GM13977 (cell line): ENCODE results near the gene PKNOX2.

Experiments
- DNase-seq: peaks from one replicate; pipeline ENCODE4 v3.0.0; 2012; ENCODE audit warnings: low spot score
- CTCF ChIP-seq: IDR thresholded peaks from 2 replicates; pipeline ENCODE4 v1.5.1; 2012; ENCODE audit warnings: mild to moderate bottlenecking, control low read depth; ENCODE audit not compliant: insufficient read depth; ENCODE audit errors: extremely low read depth, missing control alignments
- in situ Hi-C: fragments of 300-500 bp; cut with MboI; formaldehyde crosslinking; loops from one replicate; pipeline ENCODE4 v1.12.0; 2022; ENCODE audit warnings: low sequenced_read_pairs, low pct_unique_long_range_greater_than_20kb, mixed read lengths, inconsistent platforms; ENCODE audit not compliant: unreplicated experiment

Gene PKNOX2, protein sequence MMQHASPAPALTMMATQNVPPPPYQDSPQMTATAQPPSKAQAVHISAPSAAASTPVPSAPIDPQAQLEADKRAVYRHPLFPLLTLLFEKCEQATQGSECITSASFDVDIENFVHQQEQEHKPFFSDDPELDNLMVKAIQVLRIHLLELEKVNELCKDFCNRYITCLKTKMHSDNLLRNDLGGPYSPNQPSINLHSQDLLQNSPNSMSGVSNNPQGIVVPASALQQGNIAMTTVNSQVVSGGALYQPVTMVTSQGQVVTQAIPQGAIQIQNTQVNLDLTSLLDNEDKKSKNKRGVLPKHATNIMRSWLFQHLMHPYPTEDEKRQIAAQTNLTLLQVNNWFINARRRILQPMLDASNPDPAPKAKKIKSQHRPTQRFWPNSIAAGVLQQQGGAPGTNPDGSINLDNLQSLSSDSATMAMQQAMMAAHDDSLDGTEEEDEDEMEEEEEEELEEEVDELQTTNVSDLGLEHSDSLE

GRCh38 chr11:125164422-125165110, at the start of gene PKNOX2:
Gene PKNOX2, plus strand, starts transcription at chr11:125164751. Its CDS starts 186,555 bp downstream, at chr11:125351306.
- TF ChIP-seq CTCF, result peak; percentile 66
- in situ Hi-C loops, result loop anchor here (10.0 kb wide), 1 partner anchor 180 kb away; no protein-coding TSS in a partner anchor
- peak; percentile 82 for DNase-seq

DNA sequence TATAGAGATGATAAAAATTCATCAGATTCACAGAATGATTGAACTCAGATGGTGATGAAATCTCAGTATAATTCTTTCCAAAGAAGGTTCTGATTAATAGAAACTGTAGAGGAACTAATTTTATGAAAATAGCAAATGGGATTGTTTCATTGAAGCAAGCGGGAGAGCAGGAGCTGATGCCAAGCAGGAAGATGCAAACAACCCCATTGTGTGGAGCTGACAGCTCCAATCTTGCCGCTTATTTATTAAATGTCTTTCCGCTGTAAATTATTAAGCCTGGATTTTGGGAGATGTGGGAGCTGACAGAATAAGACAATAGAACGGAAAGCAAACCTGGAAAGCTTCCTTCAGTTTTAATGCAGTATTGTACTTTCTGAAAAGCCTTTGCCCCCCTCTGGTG, 47.1 kb upstream of the PKNOX2 start:
- no peak for DNase-seq
- in situ Hi-C loops, result no loop called here
- TF ChIP-seq CTCF, result no peak

DNA sequence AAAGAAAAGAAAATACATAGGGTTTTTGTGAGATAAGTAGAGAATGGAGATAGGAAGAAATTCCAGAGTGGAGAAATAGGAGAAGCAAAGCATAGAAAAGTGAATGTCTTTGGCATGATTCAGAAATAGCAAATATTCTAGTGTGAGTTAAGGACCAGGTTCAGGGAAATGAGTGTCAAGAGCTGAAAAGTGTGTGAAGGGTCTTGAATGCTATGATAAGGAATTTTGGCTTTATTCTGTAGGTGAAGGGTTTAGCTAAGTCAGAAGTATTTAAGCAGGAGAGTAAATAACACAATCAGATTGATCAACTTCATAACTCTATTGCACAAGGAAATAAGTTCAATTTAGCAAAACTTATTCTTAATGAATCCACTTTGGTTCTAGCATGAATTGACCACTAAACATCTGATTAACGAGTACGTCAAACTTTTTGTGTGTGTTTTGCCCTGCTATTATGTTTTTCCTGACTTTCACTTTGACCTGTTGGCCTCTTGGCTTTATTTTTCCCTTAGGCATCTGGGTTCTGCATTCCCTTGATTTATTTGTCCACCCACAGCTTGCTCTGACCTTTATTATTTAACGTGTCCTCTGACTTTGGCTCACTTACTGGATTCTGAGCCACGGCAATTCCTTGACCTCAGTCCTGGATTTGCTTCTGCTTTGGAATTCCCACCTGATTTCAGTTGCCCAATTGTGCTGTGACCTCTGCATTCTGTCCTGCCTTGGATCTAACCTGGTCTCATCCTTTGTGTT, 41.2 kb upstream of the PKNOX2 start:
- no peak for DNase-seq
- in situ Hi-C loops, result no loop called here
- TF ChIP-seq CTCF, result no peak

DNA sequence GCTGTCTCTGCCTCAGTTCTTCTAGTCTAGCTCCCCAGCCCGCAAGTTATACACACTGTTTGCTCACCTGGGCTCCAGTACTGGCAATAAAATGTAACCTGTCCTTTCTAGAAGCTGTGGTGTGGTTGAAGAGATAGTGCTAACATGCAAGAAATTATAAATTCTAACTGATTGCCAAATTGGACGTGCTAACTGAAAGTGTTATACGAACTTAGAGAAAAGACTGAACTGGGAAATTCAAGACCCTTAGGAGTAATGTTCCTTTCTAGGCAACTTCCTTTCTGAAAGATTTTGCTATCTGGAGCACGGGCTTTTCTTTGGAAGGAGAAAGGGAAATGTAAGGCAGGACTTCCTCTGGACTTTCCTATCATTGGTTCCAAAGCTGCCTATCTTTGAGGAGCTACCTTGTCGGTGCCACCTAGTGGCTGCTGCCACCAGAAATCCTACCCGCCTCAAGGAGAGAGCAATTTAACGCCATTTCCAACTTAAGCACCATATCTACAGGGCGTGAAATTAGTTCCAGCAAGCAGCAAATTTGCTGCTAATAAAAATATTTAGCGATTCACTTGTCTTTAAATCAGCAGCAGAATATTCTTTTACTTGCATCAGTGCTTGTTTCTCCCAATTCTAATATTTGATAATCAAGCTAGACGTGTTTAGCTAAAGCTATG, 40.5 kb upstream of the PKNOX2 start:
- no peak for DNase-seq
- in situ Hi-C loops, result no loop called here
- no peak for TF ChIP-seq CTCF

DNA sequence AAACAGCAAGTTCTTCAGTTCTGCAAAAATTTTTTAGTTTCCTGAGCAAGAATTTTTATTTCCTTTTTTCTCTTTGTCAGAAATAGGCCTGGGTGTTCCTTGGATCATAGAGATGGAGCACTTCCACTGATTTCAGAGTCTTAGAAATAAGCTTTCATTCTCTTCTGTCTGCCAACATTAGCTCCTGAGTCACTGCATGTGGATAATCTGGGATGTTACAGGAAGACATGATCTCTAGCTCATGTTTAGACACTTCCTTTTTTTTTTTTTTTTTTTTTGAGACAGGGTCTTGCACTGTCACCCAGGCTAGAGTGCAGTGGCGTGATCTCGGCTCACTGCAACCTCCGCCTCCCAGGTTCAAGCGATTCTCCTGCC, 39.9 kb upstream of the PKNOX2 start:
- DNase-seq, result no peak
- in situ Hi-C loops, result no loop called here
- TF ChIP-seq CTCF, result no peak

DNA sequence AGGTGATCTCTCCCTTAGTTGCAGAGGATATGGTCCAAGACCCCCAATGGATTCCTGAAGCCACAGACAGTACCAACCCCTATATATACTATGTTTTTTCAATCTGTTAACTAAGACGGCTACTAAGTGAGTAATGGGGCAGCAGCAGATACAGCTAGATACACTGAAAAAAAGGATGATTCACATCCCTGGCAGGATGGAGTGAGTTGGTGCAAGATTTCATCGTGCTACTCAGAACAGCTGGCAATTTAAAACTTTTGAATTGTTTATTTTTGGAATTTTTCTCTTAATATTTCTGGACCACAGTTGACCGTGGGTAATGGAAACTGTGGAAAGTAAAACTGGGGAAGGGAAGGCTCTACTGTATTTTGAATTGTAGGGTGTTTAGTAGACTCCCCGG, 36.1 kb upstream of the PKNOX2 start:
- in situ Hi-C loops, result no loop called here
- no peak for TF ChIP-seq CTCF
- DNase-seq, result no peak
